PFSK-1 (cell line): ENCODE results near the gene SP2.

Experiments used
- POLR2AphosphoS5 ChIP-seq: IDR thresholded peaks from 2 replicates; pipeline ENCODE4 v1.6.1; 2012; ENCODE audit warnings: low read depth, mild to moderate bottlenecking, control low read depth, low read length, moderate library complexity
- SIN3A ChIP-seq: IDR thresholded peaks from 2 replicates; pipeline ENCODE4 v1.6.1; 2012; ENCODE audit warnings: mild to moderate bottlenecking, low read length, moderate library complexity, borderline replicate concordance; ENCODE audit not compliant: insufficient read depth

DNA sequence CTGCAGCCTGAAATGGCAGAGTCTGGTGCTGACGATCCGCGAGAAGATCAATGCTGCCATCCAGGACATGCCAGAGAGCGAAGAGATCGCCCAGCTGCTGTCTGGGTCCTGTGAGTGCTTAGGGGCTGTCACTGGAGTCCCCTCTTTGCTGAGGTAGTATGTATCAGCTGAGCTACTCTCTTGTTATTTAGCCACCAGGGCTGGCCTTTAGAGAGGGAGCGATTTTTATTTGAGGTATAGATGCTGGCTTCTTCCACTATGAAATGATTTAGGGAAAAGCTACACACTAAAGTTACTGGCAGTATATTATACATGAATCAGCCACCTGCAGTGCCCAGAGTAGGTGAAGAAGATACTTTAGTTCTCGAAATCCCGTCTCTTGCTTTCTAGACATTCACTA, 77.5 kb downstream of the SP2 start:
- TF ChIP-seq SIN3A (no peak), POLR2AphosphoS5 (no peak)
